Measurements from ENCODE around the gene GCC2.
A peak's percentile ranks its signal among the peaks of the same experiment; 100 is the strongest.
"Not testable (repeated sequence)": the region's sequence is repeated elsewhere in the genome, so short reads cannot be mapped to it uniquely, and the experiment has no call there.

The GCC2 gene

GRCh38 chr2:108496167-108496566, 47.2 kb downstream of the GCC2 start:
- H3K27me3 Mint-ChIP-seq; DNase-seq (ENCODE audit: low spot score in 2 of 2); H3K27ac Mint-ChIP-seq (ENCODE audit: low read depth); H3K4me1 Mint-ChIP-seq; H3K4me3 Mint-ChIP-seq; H3K9me3 Mint-ChIP-seq; ATAC-seq (replicated peaks; ENCODE audit: extremely low read depth, poor library complexity, severe bottlenecking): not testable (repeated sequence)
- H3K36me3 Mint-ChIP-seq (ENCODE audit: insufficient read depth), result peaks cover 64% of the 10 kb centered on the region

GRCh38 chr2:108507620-108508019, 58.6 kb downstream of the GCC2 start:
- H3K4me3 Mint-ChIP-seq; H3K9me3 Mint-ChIP-seq; DNase-seq (ENCODE audit: low spot score in 2 of 2); H3K4me1 Mint-ChIP-seq; H3K27me3 Mint-ChIP-seq; ATAC-seq (replicated peaks; ENCODE audit: extremely low read depth, poor library complexity, severe bottlenecking); H3K27ac Mint-ChIP-seq (ENCODE audit: low read depth): not testable (repeated sequence)
- H3K36me3 Mint-ChIP-seq (ENCODE audit: insufficient read depth), result peaks cover 31% of the 10 kb centered on the region

GRCh38 chr2:108512431-108512830, 63.4 kb downstream of the GCC2 start:
- H3K9me3 Mint-ChIP-seq; H3K36me3 Mint-ChIP-seq (ENCODE audit: insufficient read depth); DNase-seq (ENCODE audit: low spot score in 2 of 2); H3K27ac Mint-ChIP-seq (ENCODE audit: low read depth); ATAC-seq (replicated peaks; ENCODE audit: extremely low read depth, poor library complexity, severe bottlenecking); H3K4me3 Mint-ChIP-seq; H3K27me3 Mint-ChIP-seq; H3K4me1 Mint-ChIP-seq: not testable (repeated sequence)

GRCh38 chr2:108514478-108514877, 65.5 kb downstream of the GCC2 start:
- not testable (repeated sequence) for H3K27ac Mint-ChIP-seq (ENCODE audit: low read depth); H3K9me3 Mint-ChIP-seq; H3K4me1 Mint-ChIP-seq; H3K36me3 Mint-ChIP-seq (ENCODE audit: insufficient read depth); H3K27me3 Mint-ChIP-seq; DNase-seq (ENCODE audit: low spot score in 2 of 2); H3K4me3 Mint-ChIP-seq; ATAC-seq (replicated peaks; ENCODE audit: extremely low read depth, poor library complexity, severe bottlenecking)

- not testable (repeated sequence) for H3K36me3 Mint-ChIP-seq (ENCODE audit: insufficient read depth); H3K4me1 Mint-ChIP-seq; ATAC-seq (replicated peaks; ENCODE audit: extremely low read depth, poor library complexity, severe bottlenecking); H3K27me3 Mint-ChIP-seq; H3K9me3 Mint-ChIP-seq; H3K27ac Mint-ChIP-seq (ENCODE audit: low read depth); DNase-seq (ENCODE audit: low spot score in 2 of 2); H3K4me3 Mint-ChIP-seq
These were observed 75.7 kb downstream of the GCC2 start for GRCh38 chr2:108524688-108525087.

GRCh38 chr2:108525258-108525657, 76.3 kb downstream of the GCC2 start:
- not testable (repeated sequence) for H3K27me3 Mint-ChIP-seq; H3K4me3 Mint-ChIP-seq; DNase-seq (ENCODE audit: low spot score in 2 of 2); H3K9me3 Mint-ChIP-seq; H3K4me1 Mint-ChIP-seq; ATAC-seq (replicated peaks; ENCODE audit: extremely low read depth, poor library complexity, severe bottlenecking); H3K36me3 Mint-ChIP-seq (ENCODE audit: insufficient read depth)
- peak overlapping the region; percentile 35 for H3K27ac Mint-ChIP-seq (ENCODE audit: low read depth)

- DNase-seq (ENCODE audit: low spot score in 2 of 2) (no peak), ATAC-seq (replicated peaks; ENCODE audit: extremely low read depth, poor library complexity, severe bottlenecking) (no peak)
- H3K36me3 Mint-ChIP-seq (ENCODE audit: insufficient read depth), result peaks cover 8% of the 10 kb centered on the region
- peak overlapping the region; percentile 83 for H3K27ac Mint-ChIP-seq (ENCODE audit: low read depth)
- no peaks in the 10 kb centered on the region for H3K27me3 Mint-ChIP-seq
- no peak overlapping the region for H3K4me3 Mint-ChIP-seq
- no peaks in the 10 kb centered on the region for H3K9me3 Mint-ChIP-seq
- peaks cover 32% of the 10 kb centered on the region for H3K4me1 Mint-ChIP-seq
These were observed 82.7 kb downstream of the GCC2 start for GRCh38 chr2:108531674-108532055.

GRCh38 chr2:108533832-108534583, 85.0 kb downstream of the GCC2 start, which contains the start of gene LIMS1:
LIMS1 (plus strand) TSS chr2:108534470; CDS start chr2:108534563, 93 bp downstream.
- DNase-seq (ENCODE audit: low spot score in 2 of 2) (peak; percentile 59 to 62), ATAC-seq (replicated peaks; ENCODE audit: extremely low read depth, poor library complexity, severe bottlenecking) (peak; percentile 93)
- H3K27me3 Mint-ChIP-seq, result no peaks in the 10 kb centered on the region
- peaks cover 8% of the 10 kb centered on the region for H3K36me3 Mint-ChIP-seq (ENCODE audit: insufficient read depth)
- peak within 1 kb of the TSS; percentile 91 for H3K4me3 Mint-ChIP-seq
- peak within 1 kb of the TSS; percentile 74 for H3K27ac Mint-ChIP-seq (ENCODE audit: low read depth)
- H3K4me1 Mint-ChIP-seq, result peaks cover 42% of the 10 kb centered on the region
- no peaks in the 10 kb centered on the region for H3K9me3 Mint-ChIP-seq

- DNase-seq (ENCODE audit: low spot score in 2 of 2) (peak; percentile 15 to 20), ATAC-seq (replicated peaks; ENCODE audit: extremely low read depth, poor library complexity, severe bottlenecking) (peak; percentile 39)
- Mint-ChIP-seq H3K9me3 (no peaks in the 10 kb centered on the region), H3K27me3 (no peaks in the 10 kb centered on the region), H3K4me1 (peaks cover 45% of the 10 kb centered on the region), H3K36me3 (ENCODE audit: insufficient read depth) (peaks cover 8% of the 10 kb centered on the region), H3K4me3 (peak overlapping the region; percentile 91), H3K27ac (ENCODE audit: low read depth) (peak overlapping the region; percentile 30)
These were observed 85.8 kb downstream of the GCC2 start for GRCh38 chr2:108534584-108535356.

- H3K4me3 Mint-ChIP-seq, result peak overlapping the region; percentile 91
- peaks cover 48% of the 10 kb centered on the region for H3K4me1 Mint-ChIP-seq
- H3K27ac Mint-ChIP-seq (ENCODE audit: low read depth), result peak overlapping the region; percentile 30
- DNase-seq (ENCODE audit: low spot score in 2 of 2), result no peak
- no peaks in the 10 kb centered on the region for H3K9me3 Mint-ChIP-seq
- no peaks in the 10 kb centered on the region for H3K27me3 Mint-ChIP-seq
- peaks cover 8% of the 10 kb centered on the region for H3K36me3 Mint-ChIP-seq (ENCODE audit: insufficient read depth)
- ATAC-seq (replicated peaks; ENCODE audit: extremely low read depth, poor library complexity, severe bottlenecking), result no peak
These were observed 86.3 kb downstream of the GCC2 start for GRCh38 chr2:108535357-108535631.

- Mint-ChIP-seq H3K9me3 (no peaks in the 10 kb centered on the region), H3K4me1 (peaks cover 40% of the 10 kb centered on the region), H3K36me3 (ENCODE audit: insufficient read depth) (peaks cover 8% of the 10 kb centered on the region), H3K27ac (ENCODE audit: low read depth) (no peak overlapping the region), H3K4me3 (peak overlapping the region; percentile 1), H3K27me3 (no peaks in the 10 kb centered on the region)
- ATAC-seq (replicated peaks; ENCODE audit: extremely low read depth, poor library complexity, severe bottlenecking) (no peak), DNase-seq (ENCODE audit: low spot score in 2 of 2) (no peak)
These were observed 87.3 kb downstream of the GCC2 start for GRCh38 chr2:108536133-108536780.

GRCh38 chr2:108536911-108537310, 87.9 kb downstream of the GCC2 start:
- DNase-seq (ENCODE audit: low spot score in 2 of 2) (no peak), ATAC-seq (replicated peaks; ENCODE audit: extremely low read depth, poor library complexity, severe bottlenecking) (no peak)
- no peaks in the 10 kb centered on the region for H3K27me3 Mint-ChIP-seq
- no peak overlapping the region for H3K27ac Mint-ChIP-seq (ENCODE audit: low read depth)
- peaks cover 8% of the 10 kb centered on the region for H3K36me3 Mint-ChIP-seq (ENCODE audit: insufficient read depth)
- peaks cover 39% of the 10 kb centered on the region for H3K4me1 Mint-ChIP-seq
- no peaks in the 10 kb centered on the region for H3K9me3 Mint-ChIP-seq
- H3K4me3 Mint-ChIP-seq, result no peak overlapping the region

All from central memory CD8-positive, alpha-beta T cell (primary cell).